HG02763 (cell line): Measurements from ENCODE around the gene MYH3.

ENCODE experiments used
- ATAC-seq: cut with Tn5 transposase; IDR thresholded peaks from one replicate; pipeline ENCODE4 v1.9.1; 2021; ENCODE audit warnings: mild to moderate bottlenecking, moderate library complexity; ENCODE audit not compliant: unreplicated experiment

MYH3 gene

DNA sequence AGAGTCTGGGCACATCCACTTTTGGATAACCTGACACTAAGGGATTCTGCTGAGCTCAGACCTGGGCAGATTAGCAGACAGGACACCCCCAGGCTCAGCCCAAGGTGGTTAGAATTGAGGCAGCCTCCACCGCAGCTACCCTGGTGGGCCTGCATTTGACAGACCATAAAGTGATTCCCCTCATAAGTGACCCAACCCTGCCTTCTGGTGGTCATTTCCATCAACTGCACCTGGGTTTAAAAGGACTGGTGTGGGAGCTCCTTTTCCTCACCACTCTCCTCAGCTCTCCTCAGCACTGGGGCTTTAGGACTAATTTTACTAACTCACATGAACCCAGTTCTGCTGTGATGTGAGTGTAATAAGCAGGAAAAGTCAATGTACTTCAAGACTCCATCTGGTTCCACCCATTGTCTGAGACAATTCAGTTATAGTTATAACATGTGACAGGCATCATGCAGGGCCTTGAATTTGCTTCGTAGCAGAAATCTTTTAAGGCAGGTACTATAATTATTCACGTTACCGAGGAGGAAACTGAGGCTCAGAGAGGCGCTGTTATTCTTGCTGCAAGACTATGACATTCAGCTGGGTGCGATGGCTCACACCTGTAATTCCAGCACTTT, 42.5 kb downstream of the MYH3 start:
- no peak for ATAC-seq

GRCh38 chr17:10613775-10614513, 43.2 kb downstream of the MYH3 start:
- ATAC-seq, result no peak

DNA sequence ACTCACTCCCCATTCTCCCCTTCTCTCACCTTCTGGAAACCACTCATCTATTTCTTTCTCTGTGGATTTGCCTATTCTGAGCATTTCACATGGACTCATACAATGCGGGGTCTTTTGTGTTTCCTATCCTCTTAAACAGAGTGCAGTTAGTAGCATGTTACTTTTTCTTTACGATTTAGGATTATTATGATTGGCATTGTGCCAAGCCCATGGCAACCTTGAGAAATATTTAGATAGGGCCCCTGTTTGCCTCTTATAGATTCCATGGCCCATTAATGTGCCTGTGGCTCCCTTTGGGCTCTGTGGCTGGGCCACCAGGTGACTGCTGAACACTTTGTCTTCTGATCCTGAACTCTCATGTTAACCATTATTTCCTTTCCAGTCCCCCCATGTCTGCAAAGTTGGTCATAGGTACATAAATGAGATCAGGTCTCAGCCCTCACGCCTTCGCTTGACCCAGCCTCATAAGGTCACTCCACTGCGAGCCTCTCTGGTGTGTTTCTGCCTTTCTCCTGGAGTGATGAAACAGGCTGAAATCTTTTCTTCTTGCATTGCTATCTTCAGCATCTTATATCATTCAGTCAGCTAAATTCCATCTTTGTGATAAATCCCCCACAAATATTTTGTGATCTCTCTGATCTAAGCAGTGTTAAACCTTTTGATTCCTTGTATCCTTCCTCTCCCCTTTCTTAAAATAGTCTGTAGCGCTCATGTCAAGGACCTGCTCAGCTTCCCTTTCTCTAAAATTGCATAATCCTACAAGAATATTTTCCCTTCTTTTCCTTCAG, 44.0 kb downstream of the MYH3 start:
- ATAC-seq, result no peak

- ATAC-seq, result no peak
These were observed 46.2 kb downstream of the MYH3 start for GRCh38 chr17:10610884-10611283.

DNA sequence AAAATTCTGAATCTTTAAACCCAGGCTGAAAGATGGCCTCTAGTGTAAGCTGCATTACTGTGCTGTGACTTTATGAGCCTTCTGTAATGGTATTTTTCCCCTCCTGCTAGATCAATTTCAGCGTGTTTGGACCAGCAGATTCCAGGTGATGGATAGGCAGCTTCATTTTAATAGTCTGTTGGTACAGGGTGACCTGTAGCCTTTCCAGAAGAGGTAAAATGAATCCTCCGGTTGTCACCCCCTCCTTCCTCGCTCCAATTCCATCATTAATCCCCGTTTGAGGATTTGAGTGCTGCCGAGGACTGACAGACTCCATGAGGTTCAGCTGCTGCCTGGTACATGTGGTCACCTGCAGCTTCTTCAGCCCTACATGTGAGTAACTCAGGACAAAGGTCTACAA, 48.9 kb downstream of the MYH3 start:
- no peak for ATAC-seq

GRCh38 chr17:10606110-10606509, 51.0 kb downstream of the MYH3 start:
- ATAC-seq, result no peak

DNA sequence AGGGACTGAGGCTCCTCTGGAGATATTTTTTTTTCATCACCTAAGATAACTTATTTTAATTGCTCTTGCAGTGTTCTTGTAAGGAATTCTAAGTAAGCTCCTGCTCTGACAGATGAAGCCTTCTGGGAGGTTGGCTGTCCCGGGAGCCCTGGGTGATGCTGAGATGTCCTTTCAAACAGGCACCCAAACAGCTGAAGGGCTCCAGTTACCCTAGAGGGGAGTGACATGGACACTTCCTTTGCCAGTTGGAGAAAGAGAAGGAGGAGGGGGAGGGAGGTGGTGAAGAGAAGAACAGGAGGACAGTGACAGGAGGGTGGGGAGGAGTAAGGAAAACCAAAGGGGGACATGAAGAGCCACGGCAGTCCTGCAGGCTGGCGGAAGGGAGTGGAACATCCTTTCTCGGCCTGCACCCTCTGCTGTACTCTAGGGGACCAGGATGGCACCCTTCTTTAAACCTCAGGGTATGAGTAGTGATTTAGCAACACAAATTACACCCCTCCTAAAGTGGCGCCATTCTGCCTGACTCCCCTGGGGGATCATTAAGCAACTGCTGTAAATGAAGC, 51.8 kb downstream of the MYH3 start:
- ATAC-seq, result no peak

GRCh38 chr17:10604521-10604920, 52.6 kb downstream of the MYH3 start:
- no peak for ATAC-seq

- no peak for ATAC-seq
These were observed 53.2 kb downstream of the MYH3 start for GRCh38 chr17:10603931-10604330.

- no peak for ATAC-seq
These were observed 56.5 kb downstream of the MYH3 start for GRCh38 chr17:10600571-10600970.

GRCh38 chr17:10598621-10599020, 58.5 kb downstream of the MYH3 start:
- ATAC-seq, result no peak

- no peak for ATAC-seq
These were observed 67.5 kb downstream of the MYH3 start for GRCh38 chr17:10589553-10590145.

- ATAC-seq, result no peak
These were observed 71.6 kb downstream of the MYH3 start for GRCh38 chr17:10585529-10585928.

DNA sequence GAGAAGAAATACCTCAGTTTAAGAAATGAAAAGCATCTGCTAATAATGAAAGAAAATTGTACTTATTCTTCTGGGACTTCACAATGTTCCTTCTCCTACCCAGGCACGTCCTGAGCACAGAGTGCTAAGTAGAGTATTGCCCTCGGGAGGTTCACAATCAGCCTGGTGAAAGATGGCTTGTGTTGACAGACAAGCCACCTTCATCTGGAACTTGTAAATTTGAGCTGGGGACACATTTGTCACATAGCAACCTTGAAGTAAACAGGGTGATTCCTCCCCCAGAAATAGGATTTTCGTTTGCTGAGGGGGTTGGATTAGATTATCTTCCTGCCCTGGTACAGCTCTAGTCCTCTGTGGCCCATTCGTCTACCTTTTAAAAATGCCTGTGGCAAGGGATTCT, 73.3 kb downstream of the MYH3 start:
- no peak for ATAC-seq

GRCh38 chr17:10579270-10579669, 77.8 kb downstream of the MYH3 start:
- no peak for ATAC-seq
